Colon (tissue), 2 donors: ENCODE measurements around the gene DPEP1.
"Not testable (repeated sequence)": the region's sequence is repeated elsewhere in the genome, so short reads cannot be mapped to it uniquely, and the experiment has no call there.

ENCODE experiments used
- FAIRE-seq: peaks from 2 replicates; lab custom pipeline; 2012; peaks lifted over from hg19 to GRCh38; lab: Jason Lieb, UNC
- donor health status: control.
- donor health status: control.

Gene DPEP1

GRCh38 chr16:89653656-89654295 is 40.3 kb downstream of the DPEP1 start:
- no peak for FAIRE-seq

- FAIRE-seq, result no peak
Measured at GRCh38 chr16:89655062-89655643, 41.7 kb downstream of the DPEP1 start.

- no peak for FAIRE-seq
Measured at GRCh38 chr16:89656435-89657121, 43.1 kb downstream of the DPEP1 start.

- FAIRE-seq, result no peak
Measured at GRCh38 chr16:89657442-89658220, 44.2 kb downstream of the DPEP1 start, which contains the start of the genes CHMP1A and SPATA33. CHMP1A (minus strand) TSS chr16:89657708; CDS start chr16:89657588, 120 bp downstream. SPATA33 (plus strand) TSS chr16:89657836; CDS start chr16:89657912, 76 bp downstream.

- no peak for FAIRE-seq
Measured at GRCh38 chr16:89658221-89658879, 44.9 kb downstream of the DPEP1 start.

GRCh38 chr16:89660146-89660545 is 46.7 kb downstream of the DPEP1 start:
- no peak for FAIRE-seq

- FAIRE-seq, result no peak
Measured at GRCh38 chr16:89661215-89661614, 47.8 kb downstream of the DPEP1 start.

- not testable (repeated sequence) for FAIRE-seq
Measured at GRCh38 chr16:89664238-89664637, 50.8 kb downstream of the DPEP1 start.

- not testable (repeated sequence) for FAIRE-seq
Measured at GRCh38 chr16:89667000-89667399, 53.6 kb downstream of the DPEP1 start.

- no peak for FAIRE-seq
Measured at GRCh38 chr16:89667633-89668032, 54.2 kb downstream of the DPEP1 start.

GRCh38 chr16:89668790-89669158 is 55.3 kb downstream of the DPEP1 start:
- FAIRE-seq, result no peak

- FAIRE-seq, result no peak
Measured at GRCh38 chr16:89669755-89670154, 56.3 kb downstream of the DPEP1 start.

- FAIRE-seq, result no peak
Measured at GRCh38 chr16:89670496-89671431, 57.3 kb downstream of the DPEP1 start.

- FAIRE-seq, result not testable (repeated sequence)
Measured at GRCh38 chr16:89671565-89671964, 58.1 kb downstream of the DPEP1 start.

- FAIRE-seq, result no peak
Measured at GRCh38 chr16:89672177-89672941, 58.9 kb downstream of the DPEP1 start.

- no peak for FAIRE-seq
Measured at GRCh38 chr16:89678258-89678657, 64.8 kb downstream of the DPEP1 start.

GRCh38 chr16:89685916-89686315 is 72.5 kb downstream of the DPEP1 start:
- FAIRE-seq, result no peak

- FAIRE-seq, result no peak
Measured at GRCh38 chr16:89686520-89687091, 73.2 kb downstream of the DPEP1 start, which contains the start of gene CDK10. CDK10 (plus strand) TSS chr16:89686689; CDS start chr16:89686711, 22 bp downstream.

GRCh38 chr16:89687092-89687940 is 73.9 kb downstream of the DPEP1 start:
- no peak for FAIRE-seq
